NCI-H345 treated with DMSO at 0.1 percent for 48 hours (cell line): Measurements from ENCODE around the gene CASR.

Source experiments
- DNase-seq: peaks from one replicate; lab custom pipeline; 2025; ENCODE audit not compliant: unreplicated experiment; lab: John Stamatoyannopoulos, UW

CASR gene

DNA sequence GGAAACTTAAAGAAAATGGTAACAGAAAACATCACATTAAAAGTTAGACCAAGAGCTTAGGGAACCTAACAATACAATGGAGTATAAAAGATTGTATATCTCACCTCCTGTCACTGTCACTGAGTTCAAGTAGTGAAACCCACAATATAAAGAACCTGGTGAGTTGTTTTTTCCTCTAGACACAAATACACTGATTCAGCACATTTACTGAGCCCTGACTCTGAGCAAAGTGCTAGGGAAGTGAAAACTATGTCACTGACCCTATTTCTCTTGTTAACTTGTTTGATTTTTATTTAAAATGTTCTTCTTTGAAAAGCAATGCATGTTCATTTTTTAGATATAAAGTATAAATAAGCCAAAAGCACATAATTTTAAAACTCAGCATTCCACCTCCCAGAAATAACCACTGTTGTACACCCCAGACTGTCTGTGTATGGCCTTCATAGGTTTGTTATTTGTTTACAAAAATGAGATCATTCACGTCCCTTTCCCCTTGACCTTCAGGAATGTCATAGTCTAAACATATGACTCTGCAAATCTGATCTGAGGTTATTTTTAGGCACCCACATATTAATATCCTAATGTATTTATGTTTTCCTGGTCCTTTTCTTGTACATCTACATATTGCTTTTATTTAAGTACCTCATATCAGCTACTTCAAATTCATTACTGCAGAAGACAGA, 72.4 kb downstream of the CASR start:
- no peak for DNase-seq

DNA sequence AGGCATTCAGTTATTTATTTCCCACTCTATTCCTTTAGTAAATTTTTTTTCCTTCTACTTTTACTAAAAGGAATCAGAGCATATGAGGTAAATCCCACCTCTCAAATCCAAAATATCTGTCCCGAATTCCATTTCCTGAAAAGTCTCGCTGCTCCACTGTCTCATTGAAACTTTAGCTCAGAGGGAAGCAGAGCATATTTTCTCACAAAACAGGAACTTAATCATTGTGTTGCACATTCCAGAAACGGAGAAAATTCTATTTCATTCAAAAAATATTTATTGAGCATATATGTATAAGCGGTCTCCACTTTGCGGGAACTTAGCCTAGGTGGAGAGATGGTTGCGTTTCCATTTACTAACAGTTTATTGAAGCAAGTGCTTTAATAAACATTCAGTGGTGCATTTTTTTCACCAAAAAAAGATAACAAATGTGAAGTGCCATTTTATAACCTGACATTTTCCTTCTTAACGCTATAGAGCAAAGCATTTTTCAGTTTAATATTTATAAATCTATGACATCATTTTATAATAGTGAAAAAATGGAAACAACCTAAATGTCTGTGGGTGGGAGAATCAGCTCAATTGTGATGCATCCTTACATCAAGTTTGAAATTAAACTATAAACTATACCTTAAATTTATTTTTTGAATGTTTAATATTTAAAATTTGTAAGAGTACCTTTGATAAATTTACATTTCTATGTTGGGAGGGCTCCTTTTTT, 74.3 kb downstream of the CASR start:
- no peak for DNase-seq

DNA sequence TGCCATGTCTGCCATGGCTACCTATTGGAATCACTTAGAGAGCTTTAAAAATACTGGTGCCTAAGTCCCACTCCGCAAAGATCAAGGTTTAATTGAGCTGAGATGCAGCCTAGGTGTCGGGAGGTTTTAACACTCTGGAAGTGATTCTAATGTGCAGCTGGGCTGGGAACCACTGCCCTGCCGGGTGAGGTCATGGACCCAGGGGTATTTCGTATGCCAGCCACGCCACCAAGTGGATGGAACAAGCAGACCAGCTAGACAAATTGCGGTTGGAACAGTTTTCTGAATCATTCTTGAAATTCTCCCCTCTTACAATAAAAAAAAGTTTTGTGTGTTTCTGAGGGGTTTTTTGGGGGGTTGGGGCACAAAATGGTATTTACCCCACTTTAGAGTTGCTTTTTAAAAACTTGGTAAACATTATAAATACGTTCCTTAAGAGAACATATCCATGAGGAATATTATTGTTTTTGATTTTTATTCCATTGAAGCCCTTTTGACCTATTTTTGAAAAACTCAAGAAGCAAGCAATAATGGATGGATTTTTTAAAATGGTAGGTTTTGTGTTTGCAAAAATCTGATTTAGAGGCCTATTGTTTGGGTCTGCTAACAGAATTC, 75.4 kb downstream of the CASR start:
- DNase-seq, result peak; percentile 23

GRCh38 chr3:122260206-122260605, 76.7 kb downstream of the CASR start:
- DNase-seq, result no peak

DNA sequence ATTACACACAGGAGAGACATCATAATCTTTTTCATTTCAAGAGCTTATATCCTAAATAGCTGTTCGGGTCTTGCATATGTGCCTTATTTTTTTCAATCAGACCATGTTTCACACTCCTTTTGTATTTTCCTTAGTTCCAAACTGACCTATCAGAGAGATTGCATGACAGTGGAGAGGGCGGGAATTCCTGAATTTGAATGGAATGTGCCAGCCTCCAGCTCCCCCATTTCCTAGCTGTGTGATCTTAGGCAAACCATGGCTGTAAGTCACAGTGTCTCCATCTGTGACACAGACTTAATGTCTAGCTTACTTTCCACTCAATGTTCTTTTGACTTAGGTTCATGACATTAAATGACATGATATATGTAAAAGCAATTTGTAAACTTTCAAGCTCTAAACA, 79.6 kb downstream of the CASR start:
- no peak for DNase-seq

- no peak for DNase-seq
Measured at GRCh38 chr3:122263974-122264588, 80.6 kb downstream of the CASR start.

DNA sequence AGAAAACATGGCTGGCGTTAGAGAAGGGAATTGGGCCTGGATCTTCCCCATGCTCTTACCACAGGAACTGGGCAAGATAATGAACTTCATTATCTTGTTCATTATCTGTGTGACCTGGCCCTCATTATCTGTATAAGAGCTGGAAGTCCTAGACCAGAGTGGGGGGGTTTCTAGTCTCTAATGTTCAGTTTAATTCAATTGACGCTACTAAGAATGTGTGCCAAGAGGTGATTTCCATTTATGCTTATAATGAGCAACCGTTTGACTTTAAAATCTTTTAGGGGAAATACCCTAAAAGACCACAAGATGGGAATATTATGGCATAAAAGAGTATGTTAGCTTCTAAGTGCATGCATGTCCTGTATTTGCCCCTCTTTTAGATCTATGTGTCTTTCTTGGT, 82.5 kb downstream of the CASR start:
- no peak for DNase-seq

DNA sequence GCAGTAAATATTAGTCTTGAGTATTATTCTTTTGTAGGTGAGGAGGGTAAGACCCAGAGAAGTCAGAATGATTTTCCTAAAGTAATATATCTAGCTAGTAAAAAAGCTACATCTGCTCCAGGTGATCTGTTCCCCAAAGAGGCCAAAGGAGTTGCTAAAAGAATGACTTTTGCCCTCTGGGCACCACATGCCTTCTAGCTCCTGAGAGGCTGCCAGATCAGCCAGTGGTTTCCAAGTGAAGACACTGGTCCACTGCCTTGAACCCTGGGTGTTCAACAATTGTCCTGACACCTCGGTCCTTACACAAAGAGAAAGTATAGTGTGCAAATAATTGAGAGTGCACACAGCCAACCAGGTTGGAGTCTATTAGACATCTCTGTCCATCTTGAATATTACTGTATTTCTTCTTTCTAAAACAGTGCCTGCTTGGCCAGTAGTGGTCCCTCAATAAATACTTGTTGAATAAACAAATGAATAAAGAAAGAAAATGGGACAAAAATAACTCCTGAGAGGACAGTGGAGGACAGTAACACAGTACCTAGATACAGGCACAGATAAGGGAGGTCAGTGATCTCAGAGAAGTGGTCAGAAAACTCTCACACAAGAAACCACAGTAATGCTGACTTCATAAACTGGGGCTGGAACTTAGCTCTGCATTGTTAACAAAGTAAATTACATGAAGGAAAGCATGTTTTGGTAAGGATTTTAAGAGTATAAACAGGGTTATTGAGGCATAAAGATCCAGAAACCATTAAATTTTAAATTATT, 85.0 kb downstream of the CASR start:
- no peak for DNase-seq

- DNase-seq, result no peak
Measured at GRCh38 chr3:122269045-122269444, 85.6 kb downstream of the CASR start.

DNA sequence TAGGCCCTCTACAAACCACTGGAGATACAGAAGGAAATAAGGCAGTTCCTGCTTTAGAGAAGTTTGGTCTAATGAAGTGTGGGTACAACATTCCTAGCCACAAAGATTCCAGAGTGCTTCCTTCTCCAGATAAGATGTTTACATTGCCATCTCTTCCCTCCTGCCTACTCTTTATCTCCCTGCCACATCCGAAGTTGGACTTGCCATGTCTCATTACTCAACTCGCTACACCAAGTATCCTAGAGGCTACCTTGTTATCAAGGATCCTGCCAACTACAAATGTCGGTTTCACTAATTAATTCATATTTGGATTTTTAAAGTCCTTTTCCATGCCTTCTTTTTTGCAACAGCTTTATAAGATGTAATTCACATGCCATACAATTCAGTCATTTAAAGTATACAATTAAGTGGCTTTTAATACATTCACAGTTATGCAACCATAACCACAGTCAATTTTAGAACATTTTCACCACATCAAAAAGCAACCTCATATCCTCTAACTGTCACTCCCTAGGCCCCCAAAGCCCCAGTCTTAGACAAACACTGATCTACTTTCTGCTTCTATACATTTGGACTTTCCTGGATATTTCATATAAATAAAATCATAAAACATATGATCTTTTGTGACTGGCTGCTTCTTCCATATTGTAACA, 87.9 kb downstream of the CASR start:
- DNase-seq, result no peak

DNA sequence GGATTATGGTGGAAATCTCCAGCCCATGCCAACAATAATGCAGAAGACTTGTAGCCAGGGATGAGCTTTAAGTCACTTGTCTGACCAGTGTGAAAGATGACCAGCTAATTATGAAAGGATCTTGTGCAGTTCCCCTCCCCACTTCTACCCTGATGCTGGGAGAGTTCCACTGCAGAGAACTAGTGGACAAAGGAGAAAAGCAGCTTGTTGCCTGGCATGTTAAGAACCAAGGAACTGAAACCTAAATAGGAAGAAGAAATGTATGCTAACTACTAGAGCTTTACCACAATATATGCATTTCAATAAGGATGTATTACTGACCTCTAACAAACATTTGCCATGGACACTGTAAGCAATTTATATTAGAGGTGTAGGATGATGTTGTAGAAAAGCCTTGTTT, 89.4 kb downstream of the CASR start:
- DNase-seq, result no peak

DNA sequence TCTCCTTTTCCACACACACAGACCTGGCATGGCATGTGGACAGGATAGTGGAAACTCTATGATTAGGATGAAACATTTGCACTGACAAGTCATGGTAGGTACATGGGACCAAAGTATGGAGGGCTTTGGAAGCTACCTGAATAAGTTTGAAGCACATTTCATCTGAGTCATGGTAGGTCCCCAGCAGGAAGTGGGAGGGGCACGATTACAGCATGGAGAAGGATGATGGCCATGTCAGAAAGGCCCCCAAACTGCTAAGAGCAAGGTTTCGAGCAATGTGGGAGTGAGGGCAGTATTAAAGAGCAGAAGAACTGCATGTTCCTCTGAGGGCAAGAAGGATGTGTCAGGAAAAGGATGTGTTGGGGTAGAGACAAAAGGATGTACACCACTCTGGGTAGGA, 90.0 kb downstream of the CASR start:
- DNase-seq, result no peak

DNA sequence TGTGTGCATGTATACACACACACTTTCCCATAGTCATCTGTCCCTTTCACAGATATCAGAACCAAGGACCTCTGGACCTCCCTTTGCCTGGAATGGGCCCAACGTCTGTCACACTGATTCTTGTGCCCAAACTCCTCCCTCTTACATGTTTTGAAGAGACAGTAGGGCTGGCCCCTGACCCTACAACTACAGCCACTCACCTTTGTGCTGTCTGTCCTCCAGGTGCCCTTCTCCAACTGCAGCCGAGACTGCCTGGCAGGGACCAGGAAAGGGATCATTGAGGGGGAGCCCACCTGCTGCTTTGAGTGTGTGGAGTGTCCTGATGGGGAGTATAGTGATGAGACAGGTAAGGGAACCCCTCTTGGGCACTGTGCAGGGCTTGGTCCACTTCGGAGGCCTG, 98.4 kb downstream of the CASR start:
- no peak for DNase-seq

DNA sequence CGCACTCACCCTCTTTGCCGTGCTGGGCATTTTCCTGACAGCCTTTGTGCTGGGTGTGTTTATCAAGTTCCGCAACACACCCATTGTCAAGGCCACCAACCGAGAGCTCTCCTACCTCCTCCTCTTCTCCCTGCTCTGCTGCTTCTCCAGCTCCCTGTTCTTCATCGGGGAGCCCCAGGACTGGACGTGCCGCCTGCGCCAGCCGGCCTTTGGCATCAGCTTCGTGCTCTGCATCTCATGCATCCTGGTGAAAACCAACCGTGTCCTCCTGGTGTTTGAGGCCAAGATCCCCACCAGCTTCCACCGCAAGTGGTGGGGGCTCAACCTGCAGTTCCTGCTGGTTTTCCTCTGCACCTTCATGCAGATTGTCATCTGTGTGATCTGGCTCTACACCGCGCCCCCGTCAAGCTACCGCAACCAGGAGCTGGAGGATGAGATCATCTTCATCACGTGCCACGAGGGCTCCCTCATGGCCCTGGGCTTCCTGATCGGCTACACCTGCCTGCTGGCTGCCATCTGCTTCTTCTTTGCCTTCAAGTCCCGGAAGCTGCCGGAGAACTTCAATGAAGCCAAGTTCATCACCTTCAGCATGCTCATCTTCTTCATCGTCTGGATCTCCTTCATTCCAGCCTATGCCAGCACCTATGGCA, 100.5 kb downstream of the CASR start:
- no peak for DNase-seq

DNA sequence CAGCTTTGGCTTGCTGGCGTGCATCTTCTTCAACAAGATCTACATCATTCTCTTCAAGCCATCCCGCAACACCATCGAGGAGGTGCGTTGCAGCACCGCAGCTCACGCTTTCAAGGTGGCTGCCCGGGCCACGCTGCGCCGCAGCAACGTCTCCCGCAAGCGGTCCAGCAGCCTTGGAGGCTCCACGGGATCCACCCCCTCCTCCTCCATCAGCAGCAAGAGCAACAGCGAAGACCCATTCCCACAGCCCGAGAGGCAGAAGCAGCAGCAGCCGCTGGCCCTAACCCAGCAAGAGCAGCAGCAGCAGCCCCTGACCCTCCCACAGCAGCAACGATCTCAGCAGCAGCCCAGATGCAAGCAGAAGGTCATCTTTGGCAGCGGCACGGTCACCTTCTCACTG, 101.0 kb downstream of the CASR start:
- no peak for DNase-seq

- no peak for DNase-seq
Measured at GRCh38 chr3:122294359-122294758, 110.9 kb downstream of the CASR start.

DNA sequence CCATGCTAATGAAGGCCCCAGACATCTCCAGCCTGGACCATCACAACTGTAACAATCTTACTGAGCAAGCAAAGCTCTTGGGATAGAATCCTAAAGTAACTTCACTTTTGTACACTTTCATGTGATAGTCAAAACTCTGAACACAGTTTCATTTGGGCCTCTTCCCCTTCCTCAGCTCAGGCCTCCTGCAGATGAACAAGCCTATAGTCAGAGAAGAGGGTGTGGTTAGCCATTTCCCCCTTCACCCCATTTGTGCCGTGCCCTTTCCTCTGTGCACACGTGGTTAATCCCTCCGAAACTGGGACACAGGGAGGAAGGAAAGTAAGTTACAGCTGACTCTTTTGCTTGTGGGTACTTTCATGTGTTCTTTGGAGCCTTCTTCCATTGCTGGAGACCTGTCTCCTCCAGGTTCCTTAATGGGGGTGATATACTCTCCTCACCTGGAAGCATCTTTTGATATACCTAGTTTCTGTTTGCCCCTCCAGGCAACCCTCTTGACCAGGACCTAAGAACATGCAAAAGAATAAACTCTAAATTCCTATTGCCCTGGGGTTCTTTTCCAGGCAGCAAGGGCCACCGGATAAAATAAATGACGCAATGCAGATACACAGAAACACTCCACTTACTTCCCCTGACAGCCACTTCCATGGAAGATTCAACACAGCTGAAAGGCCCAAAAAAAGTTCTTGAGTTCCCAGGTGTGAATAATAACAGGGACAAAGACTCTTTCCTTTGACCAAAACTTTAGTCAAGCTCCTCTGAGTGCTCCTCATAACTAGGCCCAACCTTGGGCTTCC, 112.0 kb downstream of the CASR start:
- no peak for DNase-seq

DNA sequence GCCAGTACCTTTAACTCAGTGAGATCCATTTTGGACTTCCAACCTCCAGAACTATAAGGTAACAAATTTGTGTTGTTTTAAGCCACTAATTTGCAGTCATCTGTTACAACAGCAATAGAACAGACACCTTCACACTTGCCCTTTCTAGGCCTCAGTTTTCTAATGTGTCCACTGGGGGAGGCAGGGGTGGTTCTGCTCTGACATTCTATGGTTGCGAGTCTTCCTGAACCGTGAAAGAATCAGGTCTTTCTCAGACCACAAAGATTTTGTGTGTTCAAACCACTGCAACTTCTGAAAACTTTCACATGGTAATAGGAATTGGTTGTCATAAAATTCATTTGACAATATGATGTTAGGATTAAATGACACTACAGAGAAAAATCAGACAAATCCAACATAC, 114.8 kb downstream of the CASR start:
- DNase-seq, result no peak

- no peak for DNase-seq
Measured at GRCh38 chr3:122299215-122299614, 115.7 kb downstream of the CASR start.
